ENCODE measurements around the gene NXPE4. TPM values are rescaled to one million over a fixed set of nuclear protein-coding genes. Genes with fewer than 3 reads are reported as not detected.

NXPE4 gene
- total and polyA plus RNA-seq, 2 donors (not counting 3 experiments of a cell fraction or from before 2014, with no cell fraction given): not detected

DNA sequence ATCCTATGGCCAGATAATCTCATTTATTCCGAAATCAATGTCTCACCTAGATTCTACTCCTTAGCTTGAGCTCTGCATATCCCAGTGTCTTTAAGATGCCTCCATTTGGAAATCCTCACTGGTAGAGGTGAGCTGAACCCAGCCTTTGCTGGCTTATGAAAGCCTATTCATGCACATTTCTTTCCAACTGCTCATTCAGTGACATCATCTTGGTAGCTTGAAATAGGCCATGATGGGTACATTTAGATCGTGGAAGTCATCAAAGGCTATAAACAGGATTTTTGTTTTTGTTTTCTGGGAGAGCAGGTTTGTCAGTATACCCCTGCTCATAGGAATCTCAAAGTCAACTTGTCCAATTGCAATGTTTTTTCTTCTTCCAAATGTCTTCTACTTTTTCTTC, 41.9 kb downstream of the NXPE4 start:
- ChIA-PET POLR2A (no interaction called here), CTCF (no interaction called here)
- no peak for DNase-seq (ENCODE audit: low read depth, low spot score)
- dilution Hi-C loops (cut with MboI; ENCODE audit: extremely low pct_ligation_motif_present, low sequenced_read_pairs): no loop called here
- Histone ChIP-seq H3K4me1 (ENCODE audit: control insufficient read depth, extremely low read depth, insufficient read depth, low read length) (no peaks in the 10 kb centered on the region), H3K4me3 (replicated peaks in 1 of 3; ENCODE audit: insufficient read depth in 1 of 3, low read depth in 1 of 3, low read length in 3 of 3) (no peak overlapping the region), H3K9me3 (replicated peaks; ENCODE audit: control insufficient read depth, insufficient read depth, low read length) (no peaks in the 10 kb centered on the region), H3K79me2 (ENCODE audit: control insufficient read depth, insufficient read depth, low read length) (no peaks in the 10 kb centered on the region), H3K9ac (replicated peaks; ENCODE audit: extremely low read depth, insufficient read depth, low read length) (no peak overlapping the region), H3K36me3 (ENCODE audit: control insufficient read depth in 2 of 2, extremely low read depth in 1 of 2, insufficient read depth in 2 of 2, low read length in 2 of 2) (no peaks in the 10 kb centered on the region), H3K27ac (ENCODE audit: insufficient read depth, low read depth, low read length) (no peak overlapping the region), H4K20me1 (replicated peaks; ENCODE audit: control insufficient read depth, extremely low read depth, insufficient read depth, low read length) (no peaks in the 10 kb centered on the region), H3K27me3 (ENCODE audit: control insufficient read depth in 2 of 2, insufficient read depth in 2 of 2, low read length in 2 of 2) (no peaks in the 10 kb centered on the region), H3K9me1 (replicated peaks; ENCODE audit: control insufficient read depth, extremely low read depth, insufficient read depth, low read length) (no peaks in the 10 kb centered on the region), H3K4me2 (ENCODE audit: insufficient read depth, low read length) (no peak overlapping the region), H2AFZ (ENCODE audit: low read depth, low read length) (no peak overlapping the region)
- intact Hi-C loops (cut with micrococcal nuclease): no loop called here
- TF ChIP-seq JUN (IDR thresholded peaks at IDR 0.05; ENCODE audit: borderline replicate concordance, insufficient read depth, insufficient read length, low read depth): no peak
- no peak for TF ChIP-seq FOS (IDR thresholded peaks at IDR 0.05; ENCODE audit: borderline replicate concordance, insufficient read depth, low read length)
- no peak for TF ChIP-seq MYC (IDR thresholded peaks at IDR 0.05; ENCODE audit: low read depth, low read length)
- TF ChIP-seq GATA2 (IDR thresholded peaks at IDR 0.05; ENCODE audit: insufficient read depth, insufficient read length, low read depth, low read length): no peak
- TF ChIP-seq, protein P1, sequence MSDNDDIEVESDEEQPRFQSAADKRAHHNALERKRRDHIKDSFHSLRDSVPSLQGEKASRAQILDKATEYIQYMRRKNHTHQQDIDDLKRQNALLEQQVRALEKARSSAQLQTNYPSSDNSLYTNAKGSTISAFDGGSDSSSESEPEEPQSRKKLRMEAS (IDR thresholded peaks at IDR 0.05; ENCODE audit: insufficient read depth, insufficient read length): no peak
- TF ChIP-seq EZH2 (IDR thresholded peaks at IDR 0.05; ENCODE audit: borderline replicate concordance, low read depth, low read length, severe bottlenecking): no peak
- TF ChIP-seq POLR2A (IDR thresholded peaks at IDR 0.05; ENCODE audit: low read depth, low read length): no peak
- TF ChIP-seq, protein P2, sequence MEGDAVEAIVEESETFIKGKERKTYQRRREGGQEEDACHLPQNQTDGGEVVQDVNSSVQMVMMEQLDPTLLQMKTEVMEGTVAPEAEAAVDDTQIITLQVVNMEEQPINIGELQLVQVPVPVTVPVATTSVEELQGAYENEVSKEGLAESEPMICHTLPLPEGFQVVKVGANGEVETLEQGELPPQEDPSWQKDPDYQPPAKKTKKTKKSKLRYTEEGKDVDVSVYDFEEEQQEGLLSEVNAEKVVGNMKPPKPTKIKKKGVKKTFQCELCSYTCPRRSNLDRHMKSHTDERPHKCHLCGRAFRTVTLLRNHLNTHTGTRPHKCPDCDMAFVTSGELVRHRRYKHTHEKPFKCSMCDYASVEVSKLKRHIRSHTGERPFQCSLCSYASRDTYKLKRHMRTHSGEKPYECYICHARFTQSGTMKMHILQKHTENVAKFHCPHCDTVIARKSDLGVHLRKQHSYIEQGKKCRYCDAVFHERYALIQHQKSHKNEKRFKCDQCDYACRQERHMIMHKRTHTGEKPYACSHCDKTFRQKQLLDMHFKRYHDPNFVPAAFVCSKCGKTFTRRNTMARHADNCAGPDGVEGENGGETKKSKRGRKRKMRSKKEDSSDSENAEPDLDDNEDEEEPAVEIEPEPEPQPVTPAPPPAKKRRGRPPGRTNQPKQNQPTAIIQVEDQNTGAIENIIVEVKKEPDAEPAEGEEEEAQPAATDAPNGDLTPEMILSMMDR (IDR thresholded peaks at IDR 0.05; ENCODE audit: extremely low read depth in 1 of 2, insufficient read depth in 1 of 2, low read depth in 1 of 2, low read length in 2 of 2): no peak
- no peak for TF ChIP-seq POLR2AphosphoS5 (IDR thresholded peaks at IDR 0.05; ENCODE audit: insufficient read depth, low read depth, low read length)
- no peak for FAIRE-seq
- no TSS peak for BruUV-seq (replicated peaks)
